OCI-LY7 (cell line): Measurements from ENCODE around the gene PRR35. TPM values are rescaled to one million over a fixed set of nuclear protein-coding genes. Genes with fewer than 3 reads are reported as not detected.

ENCODE experiments used
- BruUV-seq: library from RNA; stranded (reverse); fragments of 400-500 nt; replicated peaks from 2 replicates; lab custom pipeline; 2021; lab: Mats Ljungman, UMichigan
- CTCF ChIA-PET: fragments of 300-600 bp; sonication (Branson Sonifier 250); formaldehyde crosslinking; loops from one replicate; lab custom pipeline; 2022; ENCODE audit warnings: antibody characterized with exemption; ENCODE audit not compliant: unreplicated experiment; lab: Charles Lee
- POLR2A ChIA-PET: fragments of 300-600 bp; sonication (Branson Sonifier 250); formaldehyde crosslinking; loops from one replicate; lab custom pipeline; 2022; ENCODE audit warnings: antibody characterized with exemption; lab: Charles Lee
- DNase-seq: peaks from one replicate; pipeline ENCODE4 v3.0.0-alpha.2; 2015; ENCODE audit warnings: low spot score
- H2AFZ ChIP-seq: fragments of 200-600 bp; sonication (generic), shearing (Covaris generic); 2 replicates; pipeline ENCODE4 v1.6.1; 2014; ENCODE audit warnings: mild to moderate bottlenecking, antibody characterized with exemption, low read length, moderate library complexity
- H3K27ac ChIP-seq: fragments of 200-600 bp; sonication (generic); 2 replicates; pipeline ENCODE4 v1.5.1; 2014; ENCODE audit warnings: mixed run types, low read depth, mild to moderate bottlenecking, moderate library complexity, low read length, inconsistent platforms; ENCODE audit not compliant: poor library complexity, severe bottlenecking
- H3K36me3 ChIP-seq: fragments of 200-600 bp; sonication (generic); 2 replicates; pipeline ENCODE4 v1.6.1; 2014; ENCODE audit warnings: mild to moderate bottlenecking, antibody characterized with exemption, low read length, moderate library complexity, mixed read lengths; ENCODE audit not compliant: insufficient read depth
- H3K4me1 ChIP-seq: fragments of 200-600 bp; sonication (generic); 2 replicates; pipeline ENCODE4 v1.5.1; 2014; ENCODE audit warnings: mild to moderate bottlenecking, low read length; ENCODE audit not compliant: insufficient read depth, poor library complexity, severe bottlenecking
- H3K4me2 ChIP-seq: fragments of 200-600 bp; sonication (generic); 2 replicates; pipeline ENCODE4 v1.6.1; 2014; ENCODE audit warnings: mild to moderate bottlenecking, low read length
- H3K4me3 ChIP-seq: fragments of 200-600 bp; sonication (generic); 2 replicates; pipeline ENCODE4 v1.5.1; 2014; ENCODE audit warnings: mild to moderate bottlenecking, low read depth, low read length; ENCODE audit not compliant: poor library complexity, severe bottlenecking
- H3K79me2 ChIP-seq: fragments of 200-600 bp; sonication (generic); 2 replicates; pipeline ENCODE4 v1.6.1; 2016; ENCODE audit warnings: low read depth, mild to moderate bottlenecking, low read length, moderate library complexity, mixed read lengths; ENCODE audit not compliant: insufficient read depth
- H3K9me2 ChIP-seq: fragments of 200-600 bp; sonication (generic); 2 replicates; pipeline ENCODE4 v1.6.1; 2016; ENCODE audit warnings: mild to moderate bottlenecking, low read length, mixed read lengths; ENCODE audit not compliant: insufficient read depth
- H3K9me3 ChIP-seq: fragments of 200-600 bp; sonication (generic); 2 replicates; pipeline ENCODE4 v1.6.1; 2014; ENCODE audit warnings: mild to moderate bottlenecking, mixed run types, low read length, mixed read lengths
- H4K20me1 ChIP-seq: fragments of 200-600 bp; sonication (generic); 2 replicates; pipeline ENCODE4 v1.6.1; 2014; ENCODE audit warnings: mild to moderate bottlenecking, antibody characterized with exemption, low read length, moderate library complexity, mixed read lengths; ENCODE audit not compliant: insufficient read depth
- CTCF ChIP-seq: fragments of 200-600 bp; sonication (generic); conservative IDR thresholded peaks from 2 replicates; pipeline ENCODE4 v1.5.1; 2014; ENCODE audit warnings: mild to moderate bottlenecking, antibody characterized with exemption, low read length, moderate library complexity, mixed read lengths
- EZH2phosphoT487 ChIP-seq: fragments of 200-600 bp; sonication (generic); IDR thresholded peaks from 2 replicates; pipeline ENCODE4 v1.6.1; 2018; ENCODE audit warnings: low read depth, borderline replicate concordance, mild to moderate bottlenecking, mixed run types, antibody characterized with exemption, low read length, moderate library complexity, mixed read lengths
- intact Hi-C: fragments of 100-400 bp; cut with micrococcal nuclease; formaldehyde crosslinking; loops from one replicate; pipeline ENCODE4 v1.10.0; 2022; ENCODE audit not compliant: unreplicated experiment
- total RNA-seq, 2 experiments: library from RNA; depleted of rRNA in 1 of 2; stranded (reverse); fragments of >200 nt in 1 of 2; shearing (Covaris generic) in 1 of 2; gene quantifications; 2 replicates each; pipeline ENCODE4 v1.2.3, GENCODE V29; 2014 to 2022

The PRR35 gene
- total RNA-seq, 2 experiments from 2014 or later: not detected

- Histone ChIP-seq H3K4me1 (peaks cover 12% of the 10 kb centered on the region), H3K36me3 (peaks cover 4% of the 10 kb centered on the region; the same call in 1 of the 2 replicates), H3K27ac (no peak overlapping the region), H3K79me2 (peaks cover 20% of the 10 kb centered on the region; the same call in 1 of the 2 replicates), H2AFZ (no peak overlapping the region), H3K9me3 (no peaks in the 10 kb centered on the region), H3K4me3 (peak overlapping the region; percentile 82), H4K20me1 (no peaks in the 10 kb centered on the region), H3K9me2 (no peaks in the 10 kb centered on the region), H3K4me2 (peak overlapping the region; percentile 80)
- CTCF ChIA-PET: no interaction called here
- no peak for DNase-seq
- no TSS peak for BruUV-seq
- intact Hi-C loops: no loop called here
- TF ChIP-seq EZH2phosphoT487 (no peak), CTCF (no peak)
- POLR2A ChIA-PET: interaction anchor here (0.6 kb wide), 1 partner anchor 57 kb away, joined by 4 read pairs; no protein-coding TSS in a partner anchor
Measured at GRCh38 chr16:586645-587590, 26.7 kb downstream of the PRR35 start.

GRCh38 chr16:588639-588888 lies 28.4 kb downstream of the PRR35 start:
- intact Hi-C loops: no loop called here
- CTCF ChIA-PET: interaction anchor here (0.6 kb wide), 1 partner anchor 93 kb away, joined by 3 read pairs; no protein-coding TSS in a partner anchor

More at GRCh38 chr16:588639-588888, 28.4 kb downstream of the PRR35 start:
- no peak overlapping the region for H2AFZ ChIP-seq
- no peaks in the 10 kb centered on the region for H3K9me3 ChIP-seq
- peak overlapping the region; percentile 89 for H3K27ac ChIP-seq
- DNase-seq: peak; percentile 70
- no peaks in the 10 kb centered on the region for H4K20me1 ChIP-seq
- no TSS peak for BruUV-seq
- H3K4me3 ChIP-seq: peak overlapping the region; percentile 82
- H3K79me2 ChIP-seq: peaks cover 20% of the 10 kb centered on the region; the same call in 1 of the 2 replicates
- no peaks in the 10 kb centered on the region for H3K9me2 ChIP-seq
- POLR2A ChIA-PET: no interaction called here
- TF ChIP-seq EZH2phosphoT487: no peak
- no peak for TF ChIP-seq CTCF
- H3K4me2 ChIP-seq: peak overlapping the region; percentile 80
- peaks cover 23% of the 10 kb centered on the region for H3K4me1 ChIP-seq
- peaks cover 4% of the 10 kb centered on the region; the same call in 1 of the 2 replicates for H3K36me3 ChIP-seq
